Liver (tissue), 9 donors: Measurements from ENCODE around the gene SOBP. TPM values are rescaled to one million over a fixed set of nuclear protein-coding genes. Genes with fewer than 3 reads are reported as not detected.

Experiments
- DNase-seq: peaks from one replicate; pipeline ENCODE4 v3.0.0-alpha.2; 2017; ENCODE audit warnings: low spot score
- H3K27ac ChIP-seq, 2 donors: one replicate each; pipeline ENCODE4 v1.7.0; 2013; ENCODE audit warnings: inconsistent platforms in 2 of 2, low read length in 2 of 2, control low read depth in 1 of 2, low read depth in 1 of 2, mild to moderate bottlenecking in 1 of 2
- H3K27me3 ChIP-seq, 4 donors: one replicate each; pipeline versions ENCODE4 v1.6.1 to v1.7.0; 2013; ENCODE audit warnings: low read length in 3 of 4, inconsistent platforms in 1 of 4, mild to moderate bottlenecking in 1 of 4, moderate library complexity in 1 of 4; ENCODE audit not compliant: control insufficient read depth in 4 of 4, insufficient read depth in 4 of 4
- H3K36me3 ChIP-seq, 4 donors: one replicate each; pipeline versions ENCODE4 v1.6.1 to v1.7.0; 2013; ENCODE audit warnings: low read length in 3 of 4, mild to moderate bottlenecking in 3 of 4, low read depth in 1 of 4, moderate library complexity in 1 of 4; ENCODE audit not compliant: control insufficient read depth in 4 of 4, insufficient read depth in 3 of 4
- H3K4me1 ChIP-seq, 4 donors: one replicate each; pipeline versions ENCODE4 v1.6.1 to v1.7.0; 2013; ENCODE audit warnings: low read length in 3 of 4, mild to moderate bottlenecking in 3 of 4, moderate library complexity in 1 of 4; ENCODE audit not compliant: control insufficient read depth in 4 of 4, insufficient read depth in 4 of 4
- H3K4me3 ChIP-seq, 3 donors: one replicate each; pipeline versions ENCODE4 v1.6.1 to v1.7.0; 2013; ENCODE audit warnings: low read length in 3 of 3, control low read depth in 1 of 3, low read depth in 1 of 3, mild to moderate bottlenecking in 1 of 3
- H3K9ac ChIP-seq, 2 donors: one replicate each; pipeline ENCODE4 v1.7.0; 2013; ENCODE audit warnings: low read length in 2 of 2, mild to moderate bottlenecking in 2 of 2, moderate library complexity in 2 of 2, control low read depth in 1 of 2, low read depth in 1 of 2
- H3K9me3 ChIP-seq, 4 donors: one replicate each; pipeline versions ENCODE4 v1.6.1 to v1.7.0; 2013; ENCODE audit warnings: low read length in 3 of 4; ENCODE audit not compliant: control insufficient read depth in 4 of 4
- CTCF ChIP-seq: fragments of 150-350 bp; IDR thresholded peaks from 2 replicates; pipeline ENCODE4 v1.5.1; 2017; ENCODE audit warnings: improper control_type of control experiment, low read depth, low read length; ENCODE audit not compliant: missing input control
- FOXA2 ChIP-seq: IDR thresholded peaks from 2 replicates; pipeline ENCODE4 v1.6.1; 2016; ENCODE audit warnings: antibody characterized with exemption
- HNF4G ChIP-seq: IDR thresholded peaks from 2 replicates; pipeline ENCODE4 v1.6.1; 2016; ENCODE audit warnings: antibody characterized with exemption
- JUND ChIP-seq, 2 donors: IDR thresholded peaks; 2 replicates each; pipeline ENCODE4 v1.6.1; 2016; ENCODE audit warnings: antibody characterized with exemption in 2 of 2
- NR2F2 ChIP-seq: IDR thresholded peaks from 2 replicates; pipeline ENCODE4 v1.6.1; 2016; ENCODE audit warnings: antibody characterized with exemption
- RXRA ChIP-seq, 2 donors: IDR thresholded peaks; 2 replicates each; pipeline ENCODE4 v1.6.1; 2017 to 2018; ENCODE audit warnings: antibody characterized with exemption in 2 of 2, mild to moderate bottlenecking in 1 of 2
- SP1 ChIP-seq: IDR thresholded peaks from 2 replicates; pipeline ENCODE4 v1.6.1; 2018; ENCODE audit warnings: antibody characterized with exemption, mild to moderate bottlenecking
- YY1 ChIP-seq: IDR thresholded peaks from 2 replicates; pipeline ENCODE4 v1.6.1; 2016; ENCODE audit warnings: antibody characterized with exemption, mild to moderate bottlenecking
- ZBTB33 ChIP-seq: IDR thresholded peaks from 2 replicates; pipeline ENCODE4 v1.6.1; 2016; ENCODE audit warnings: antibody characterized with exemption
- WGBS: extraction: QIAGEN DNeasy Blood & Tissue Kit; methylation state at CpG from one replicate; pipeline ENCODE4 v1.1.7; 2013; 5-methylcytosine and 5-hydroxymethylcytosine counted together
- polyA plus RNA-seq, 2 donors: library from polyadenylated mRNA; stranded (reverse) in 1 of 2; unstranded in 1 of 2; fragments of 200-250 nt in 1 of 2; fragments of >200 nt in 1 of 2; fragmentation: Nextera tagmentation in 1 of 2; extraction: Ambion mirVana in 1 of 2; gene quantifications; one replicate each; pipeline versions ENCODE4 v1.2.1 to v1.2.3, GENCODE V29; 2013 to 2015
- total RNA-seq, 2 donors: library from RNA; depleted of rRNA; stranded (reverse); fragments of >200 nt; gene quantifications; one replicate each; pipeline ENCODE4 v1.2.3, GENCODE V29; 2014
- TF ChIP-seq, protein P1 (sequence below): IDR thresholded peaks from 2 replicates; pipeline ENCODE4 v1.6.1; 2016; ENCODE audit warnings: antibody characterized with exemption
- TF ChIP-seq, protein P2 (sequence below): IDR thresholded peaks from 2 replicates; pipeline ENCODE4 v1.6.1; 2016; ENCODE audit warnings: antibody characterized with exemption, mild to moderate bottlenecking
- TF ChIP-seq, protein P3 (sequence below): IDR thresholded peaks from 2 replicates; pipeline ENCODE4 v1.6.1; 2016; ENCODE audit warnings: antibody characterized with exemption
- donor health status: healthy.
- donor health status: healthy.
- donor health status: healthy.
- donor health status: healthy.
- donor health status: healthy.

The SOBP gene
- total and polyA plus RNA-seq, 4 donors, result 0.99 to 5.4 (median 1.9) TPM

DNA sequence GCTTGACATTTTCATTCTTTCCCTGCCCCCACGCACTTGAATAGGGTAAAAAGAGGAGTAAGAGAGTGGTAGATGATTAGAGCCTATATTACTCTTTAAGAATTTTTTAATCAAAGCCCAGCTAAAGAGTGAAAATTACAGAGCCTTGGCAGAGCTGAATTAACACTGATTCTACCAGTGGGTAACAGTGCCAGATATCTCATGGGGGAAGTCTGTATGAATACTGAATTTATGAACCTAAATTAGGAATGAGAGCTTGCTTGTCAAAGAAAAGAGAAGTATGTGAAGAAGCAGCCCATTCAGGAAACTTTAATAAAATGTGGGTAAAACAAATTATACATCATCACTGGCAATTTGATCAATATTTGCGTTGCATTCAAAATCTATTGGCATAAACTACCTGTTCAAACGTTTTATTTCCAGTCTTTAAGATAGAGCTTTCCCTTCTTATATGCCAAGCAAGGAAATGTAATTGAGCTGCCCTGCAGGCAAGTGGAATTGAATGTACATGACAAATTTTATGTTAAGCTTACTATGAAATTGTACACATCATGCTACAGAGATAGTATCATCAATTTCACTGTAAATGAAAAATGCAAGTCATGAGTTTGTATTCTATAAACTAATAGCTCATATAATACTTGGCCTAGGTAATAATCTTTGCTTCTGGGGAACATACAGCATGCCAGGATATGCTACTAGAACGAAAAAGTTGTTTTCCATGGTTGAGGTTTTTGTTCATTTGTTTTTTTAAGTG lies 14.5 kb downstream of the SOBP start (continued):
- TF ChIP-seq ZBTB33, result no peak

DNA sequence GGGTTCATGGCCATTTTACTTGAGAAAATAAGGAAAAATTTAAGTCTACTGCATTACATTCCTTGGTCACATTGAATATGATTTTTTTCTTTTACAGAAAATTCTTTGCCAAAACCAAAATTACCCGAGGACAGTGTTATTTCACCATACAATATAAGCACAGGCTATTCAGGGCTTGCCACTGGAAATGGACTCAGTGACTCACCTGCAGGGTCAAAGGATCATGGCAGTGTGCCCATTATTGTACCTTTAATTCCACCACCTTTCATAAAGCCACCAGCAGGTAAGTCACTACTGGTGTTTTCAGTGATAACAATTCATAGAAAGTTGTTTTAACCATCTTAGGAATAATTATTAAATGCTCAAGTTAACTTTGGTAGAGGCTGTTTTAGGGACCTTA lies 16.2 kb downstream of the SOBP start:
- no peak overlapping the region for H3K27ac ChIP-seq
- no peaks in the 10 kb centered on the region for H3K4me1 ChIP-seq
- H3K36me3 ChIP-seq, result no peaks in the 10 kb centered on the region
- H3K27me3 ChIP-seq, result no peaks in the 10 kb centered on the region
- H3K9ac ChIP-seq, result no peak overlapping the region
- TF ChIP-seq FOXA2 (no peak), YY1 (no peak), NR2F2 (peak; percentile 16), CTCF (no peak), JUND (IDR thresholded peaks at IDR 0.05) (peak; percentile 60 to 73)
- TF ChIP-seq, protein P1, sequence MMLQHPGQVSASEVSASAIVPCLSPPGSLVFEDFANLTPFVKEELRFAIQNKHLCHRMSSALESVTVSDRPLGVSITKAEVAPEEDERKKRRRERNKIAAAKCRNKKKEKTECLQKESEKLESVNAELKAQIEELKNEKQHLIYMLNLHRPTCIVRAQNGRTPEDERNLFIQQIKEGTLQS, result no peak
- no peak for DNase-seq
- no peak overlapping the region for H3K4me3 ChIP-seq
- no peaks in the 10 kb centered on the region for H3K9me3 ChIP-seq
- WGBS, result 69% methylated on average over 1 of the region's 1 CpG

- Histone ChIP-seq H3K4me3 (no peak overlapping the region), H3K36me3 (no peaks in the 10 kb centered on the region), H3K27ac (no peak overlapping the region), H3K9ac (no peak overlapping the region), H3K9me3 (no peaks in the 10 kb centered on the region), H3K27me3 (no peaks in the 10 kb centered on the region), H3K4me1 (no peaks in the 10 kb centered on the region)
- 65% methylated on average over 3 of the region's 3 CpGs for WGBS
- no peak for DNase-seq
- TF ChIP-seq, protein P2, sequence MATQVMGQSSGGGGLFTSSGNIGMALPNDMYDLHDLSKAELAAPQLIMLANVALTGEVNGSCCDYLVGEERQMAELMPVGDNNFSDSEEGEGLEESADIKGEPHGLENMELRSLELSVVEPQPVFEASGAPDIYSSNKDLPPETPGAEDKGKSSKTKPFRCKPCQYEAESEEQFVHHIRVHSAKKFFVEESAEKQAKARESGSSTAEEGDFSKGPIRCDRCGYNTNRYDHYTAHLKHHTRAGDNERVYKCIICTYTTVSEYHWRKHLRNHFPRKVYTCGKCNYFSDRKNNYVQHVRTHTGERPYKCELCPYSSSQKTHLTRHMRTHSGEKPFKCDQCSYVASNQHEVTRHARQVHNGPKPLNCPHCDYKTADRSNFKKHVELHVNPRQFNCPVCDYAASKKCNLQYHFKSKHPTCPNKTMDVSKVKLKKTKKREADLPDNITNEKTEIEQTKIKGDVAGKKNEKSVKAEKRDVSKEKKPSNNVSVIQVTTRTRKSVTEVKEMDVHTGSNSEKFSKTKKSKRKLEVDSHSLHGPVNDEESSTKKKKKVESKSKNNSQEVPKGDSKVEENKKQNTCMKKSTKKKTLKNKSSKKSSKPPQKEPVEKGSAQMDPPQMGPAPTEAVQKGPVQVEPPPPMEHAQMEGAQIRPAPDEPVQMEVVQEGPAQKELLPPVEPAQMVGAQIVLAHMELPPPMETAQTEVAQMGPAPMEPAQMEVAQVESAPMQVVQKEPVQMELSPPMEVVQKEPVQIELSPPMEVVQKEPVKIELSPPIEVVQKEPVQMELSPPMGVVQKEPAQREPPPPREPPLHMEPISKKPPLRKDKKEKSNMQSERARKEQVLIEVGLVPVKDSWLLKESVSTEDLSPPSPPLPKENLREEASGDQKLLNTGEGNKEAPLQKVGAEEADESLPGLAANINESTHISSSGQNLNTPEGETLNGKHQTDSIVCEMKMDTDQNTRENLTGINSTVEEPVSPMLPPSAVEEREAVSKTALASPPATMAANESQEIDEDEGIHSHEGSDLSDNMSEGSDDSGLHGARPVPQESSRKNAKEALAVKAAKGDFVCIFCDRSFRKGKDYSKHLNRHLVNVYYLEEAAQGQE, result no peak
- no peak for TF ChIP-seq ZBTB33
- TF ChIP-seq RXRA (IDR thresholded peaks at IDR 0.05), result no peak
- TF ChIP-seq HNF4G, result no peak
- TF ChIP-seq NR2F2, result no peak
- TF ChIP-seq, protein P1, result no peak
- TF ChIP-seq CTCF, result no peak
- TF ChIP-seq SP1, result no peak
- TF ChIP-seq, protein P3, sequence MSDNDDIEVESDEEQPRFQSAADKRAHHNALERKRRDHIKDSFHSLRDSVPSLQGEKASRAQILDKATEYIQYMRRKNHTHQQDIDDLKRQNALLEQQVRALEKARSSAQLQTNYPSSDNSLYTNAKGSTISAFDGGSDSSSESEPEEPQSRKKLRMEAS, result no peak
These were observed 19.6 kb downstream of the SOBP start for GRCh38 chr6:107509506-107509905.
